Activated CD4-positive, alpha-beta memory T cell treated with anti-CD3 and anti-CD28 coated beads for 36 hours (primary cell): ENCODE data around the gene XPC. TPM values are rescaled to one million over a fixed set of nuclear protein-coding genes. Genes with fewer than 3 reads are reported as not detected.

ENCODE experiments used
- CTCF ChIA-PET: fragments of 350-600 bp; sonication (Branson Sonifier 250); formaldehyde crosslinking; loops from one replicate; lab custom pipeline; 2021; ENCODE audit warnings: antibody characterized with exemption, inconsistent platforms; lab: Charles Lee
- POLR2A ChIA-PET: fragments of 350-600 bp; sonication (Branson Sonifier 250); formaldehyde crosslinking; loops from one replicate; lab custom pipeline; 2021; ENCODE audit warnings: antibody characterized with exemption; lab: Charles Lee
- DNase-seq: peaks from one replicate; pipeline ENCODE4 v3.0.0-alpha.2; 2020
- H3K27ac Mint-ChIP-seq: one replicate; pipeline ENCODE4 v1.8.0; 2021; ENCODE audit warnings: mixed read lengths
- H3K27me3 Mint-ChIP-seq: one replicate; pipeline ENCODE4 v1.8.0; 2021; ENCODE audit warnings: mixed read lengths
- H3K36me3 Mint-ChIP-seq: one replicate; pipeline ENCODE4 v1.8.0; 2021; ENCODE audit warnings: mixed read lengths
- H3K4me1 Mint-ChIP-seq: one replicate; pipeline ENCODE4 v1.8.0; 2021; ENCODE audit warnings: low read depth, mixed read lengths
- H3K4me3 Mint-ChIP-seq: one replicate; pipeline ENCODE4 v1.8.0; 2021; ENCODE audit warnings: mild to moderate bottlenecking, mixed read lengths
- H3K9me3 Mint-ChIP-seq: one replicate; pipeline ENCODE4 v1.8.0; 2021; ENCODE audit warnings: mixed read lengths
- intact Hi-C: fragments of 100-400 bp; cut with micrococcal nuclease; formaldehyde crosslinking; loops from one replicate; pipeline ENCODE4 v1.15.1; 2023
- total RNA-seq, 2 experiments: library from RNA; stranded (reverse); gene quantifications; one replicate each; pipeline ENCODE4 v1.2.3, GENCODE V29; 2021

XPC gene
- total RNA-seq, 2 experiments from 2014 or later: 27.8 to 31.6 TPM

GRCh38 chr3:14137004-14137403 is 41.4 kb downstream of the XPC start:
- intact Hi-C loops: no loop called here
- Mint-ChIP-seq H3K36me3 (peaks cover 46% of the 10 kb centered on the region), H3K4me1 (peaks cover 22% of the 10 kb centered on the region), H3K9me3 (no peaks in the 10 kb centered on the region), H3K27ac (no peak overlapping the region), H3K4me3 (no peak overlapping the region), H3K27me3 (no peaks in the 10 kb centered on the region)
- ChIA-PET CTCF (no interaction called here), POLR2A (no interaction called here)
- DNase-seq: no peak

- intact Hi-C loops: no loop called here
Measured at GRCh38 chr3:14135581-14135980, 42.8 kb downstream of the XPC start.

GRCh38 chr3:14134291-14134690 is 44.1 kb downstream of the XPC start:
- intact Hi-C loops: no loop called here
- no peak for DNase-seq
- Mint-ChIP-seq H3K36me3 (peaks cover 47% of the 10 kb centered on the region), H3K4me3 (no peak overlapping the region), H3K27me3 (no peaks in the 10 kb centered on the region), H3K27ac (no peak overlapping the region), H3K4me1 (peaks cover 2% of the 10 kb centered on the region), H3K9me3 (no peaks in the 10 kb centered on the region)
- ChIA-PET CTCF (no interaction called here), POLR2A (interaction anchor here (1.4 to 2.1 kb wide), 2 partner anchors 9 kb away, joined by 4 to 6 read pairs; partner anchors contain the start of gene TMEM43)

More at GRCh38 chr3:14135581-14135980, 42.8 kb downstream of the XPC start:
- Mint-ChIP-seq H3K36me3 (peaks cover 48% of the 10 kb centered on the region), H3K4me1 (peaks cover 7% of the 10 kb centered on the region), H3K9me3 (no peaks in the 10 kb centered on the region), H3K27me3 (no peaks in the 10 kb centered on the region), H3K27ac (no peak overlapping the region), H3K4me3 (no peak overlapping the region)
- ChIA-PET CTCF (interaction anchor here (0.8 kb wide), 1 partner anchor 239 kb away, joined by 3 read pairs; no protein-coding TSS in a partner anchor), POLR2A (interaction anchor here (1.4 kb wide), 1 partner anchor 10 kb away, joined by 4 read pairs; the partner anchor contains the start of gene TMEM43)
- DNase-seq: no peak

GRCh38 chr3:14133876-14134275 is 44.5 kb downstream of the XPC start:
- peaks cover 3% of the 10 kb centered on the region for H3K4me1 Mint-ChIP-seq
- H3K27ac Mint-ChIP-seq: no peak overlapping the region
- H3K9me3 Mint-ChIP-seq: no peaks in the 10 kb centered on the region
- H3K4me3 Mint-ChIP-seq: no peak overlapping the region
- H3K27me3 Mint-ChIP-seq: no peaks in the 10 kb centered on the region
- H3K36me3 Mint-ChIP-seq: peaks cover 50% of the 10 kb centered on the region
- no peak for DNase-seq
- POLR2A ChIA-PET: interaction anchor here (2.1 kb wide), 1 partner anchor 9 kb away, joined by 6 read pairs; no protein-coding TSS in a partner anchor
- CTCF ChIA-PET: no interaction called here
- intact Hi-C loops: no loop called here

- Mint-ChIP-seq H3K27ac (no peak overlapping the region), H3K4me3 (no peak overlapping the region), H3K27me3 (no peaks in the 10 kb centered on the region), H3K36me3 (peaks cover 53% of the 10 kb centered on the region), H3K9me3 (no peaks in the 10 kb centered on the region), H3K4me1 (peaks cover 9% of the 10 kb centered on the region)
- ChIA-PET POLR2A (interaction anchor here (2.1 kb wide), 1 partner anchor 10 kb away, joined by 6 read pairs; no protein-coding TSS in a partner anchor), CTCF (interaction anchor here (0.6 to 0.7 kb wide), 2 partner anchors 10 to 241 kb away, joined by 3 to 4 read pairs; no protein-coding TSS in a partner anchor)
- intact Hi-C loops: no loop called here
- no peak for DNase-seq
Measured at GRCh38 chr3:14133188-14133800, 45.1 kb downstream of the XPC start.

- Mint-ChIP-seq H3K36me3 (peaks cover 57% of the 10 kb centered on the region), H3K4me3 (no peak overlapping the region), H3K27me3 (no peaks in the 10 kb centered on the region), H3K4me1 (peaks cover 15% of the 10 kb centered on the region), H3K27ac (no peak overlapping the region), H3K9me3 (no peaks in the 10 kb centered on the region)
- ChIA-PET POLR2A (interaction anchor here (1.2 kb wide), 1 partner anchor 9 kb away, joined by 3 read pairs; no protein-coding TSS in a partner anchor), CTCF (no interaction called here)
- intact Hi-C loops: no loop called here
- no peak for DNase-seq
Measured at GRCh38 chr3:14132689-14133088, 45.7 kb downstream of the XPC start.

GRCh38 chr3:14132120-14132519 is 46.3 kb downstream of the XPC start:
- peaks cover 57% of the 10 kb centered on the region for H3K36me3 Mint-ChIP-seq

GRCh38 chr3:14131134-14131533 is 47.3 kb downstream of the XPC start:
- POLR2A ChIA-PET: no interaction called here
- peaks cover 53% of the 10 kb centered on the region for H3K36me3 Mint-ChIP-seq

More at GRCh38 chr3:14132120-14132519, 46.3 kb downstream of the XPC start:
- H3K27ac Mint-ChIP-seq: no peak overlapping the region
- no peaks in the 10 kb centered on the region for H3K9me3 Mint-ChIP-seq
- ChIA-PET CTCF (no interaction called here), POLR2A (interaction anchor here (1.2 kb wide), 1 partner anchor 8 kb away, joined by 3 read pairs; no protein-coding TSS in a partner anchor)
- H3K4me1 Mint-ChIP-seq: peaks cover 21% of the 10 kb centered on the region
- intact Hi-C loops: no loop called here
- H3K27me3 Mint-ChIP-seq: no peaks in the 10 kb centered on the region
- H3K4me3 Mint-ChIP-seq: no peak overlapping the region
- DNase-seq: no peak

GRCh38 chr3:14130707-14131106 is 47.7 kb downstream of the XPC start:
- no peak overlapping the region for H3K27ac Mint-ChIP-seq
- ChIA-PET CTCF (no interaction called here), POLR2A (no interaction called here)
- H3K9me3 Mint-ChIP-seq: no peaks in the 10 kb centered on the region
- intact Hi-C loops: no loop called here
- no peaks in the 10 kb centered on the region for H3K27me3 Mint-ChIP-seq
- H3K4me3 Mint-ChIP-seq: no peak overlapping the region
- H3K36me3 Mint-ChIP-seq: peaks cover 49% of the 10 kb centered on the region
- H3K4me1 Mint-ChIP-seq: peaks cover 34% of the 10 kb centered on the region
- DNase-seq: no peak

More at GRCh38 chr3:14131134-14131533, 47.3 kb downstream of the XPC start:
- peaks cover 30% of the 10 kb centered on the region for H3K4me1 Mint-ChIP-seq
- H3K27ac Mint-ChIP-seq: no peak overlapping the region
- H3K9me3 Mint-ChIP-seq: no peaks in the 10 kb centered on the region
- intact Hi-C loops: no loop called here
- no peak overlapping the region for H3K4me3 Mint-ChIP-seq
- CTCF ChIA-PET: no interaction called here
- DNase-seq: no peak
- no peaks in the 10 kb centered on the region for H3K27me3 Mint-ChIP-seq

- Mint-ChIP-seq H3K4me3 (no peak overlapping the region), H3K36me3 (peaks cover 45% of the 10 kb centered on the region), H3K27me3 (no peaks in the 10 kb centered on the region)
Measured at GRCh38 chr3:14130230-14130629, 48.2 kb downstream of the XPC start.

GRCh38 chr3:14129296-14129695 is 49.1 kb downstream of the XPC start:
- intact Hi-C loops: no loop called here
- ChIA-PET POLR2A (no interaction called here), CTCF (interaction anchor here (1.3 to 1.4 kb wide), 2 partner anchors 47 to 477 kb away, joined by 3 read pairs; no protein-coding TSS in a partner anchor)
- no peaks in the 10 kb centered on the region for H3K27me3 Mint-ChIP-seq
- peaks cover 34% of the 10 kb centered on the region for H3K4me1 Mint-ChIP-seq
- H3K36me3 Mint-ChIP-seq: peaks cover 45% of the 10 kb centered on the region
- no peak for DNase-seq
- H3K9me3 Mint-ChIP-seq: no peaks in the 10 kb centered on the region
- no peak overlapping the region for H3K4me3 Mint-ChIP-seq
- no peak overlapping the region for H3K27ac Mint-ChIP-seq

More at GRCh38 chr3:14130230-14130629, 48.2 kb downstream of the XPC start:
- Mint-ChIP-seq H3K27ac (no peak overlapping the region), H3K9me3 (no peaks in the 10 kb centered on the region), H3K4me1 (peaks cover 34% of the 10 kb centered on the region)
- DNase-seq: no peak
- intact Hi-C loops: no loop called here
- ChIA-PET CTCF (no interaction called here), POLR2A (no interaction called here)

GRCh38 chr3:14128724-14129123 is 49.7 kb downstream of the XPC start:
- CTCF ChIA-PET: interaction anchor here (1.3 to 1.4 kb wide), 2 partner anchors 47 to 476 kb away, joined by 3 read pairs; no protein-coding TSS in a partner anchor
- Mint-ChIP-seq H3K4me1 (peaks cover 36% of the 10 kb centered on the region), H3K27ac (no peak overlapping the region), H3K4me3 (no peak overlapping the region), H3K36me3 (peaks cover 43% of the 10 kb centered on the region), H3K9me3 (no peaks in the 10 kb centered on the region), H3K27me3 (no peaks in the 10 kb centered on the region)
- POLR2A ChIA-PET: no interaction called here
- intact Hi-C loops: no loop called here
- DNase-seq: no peak
